K562 (cell line): ENCODE results near the gene FBXL13. TPM values are rescaled to one million over a fixed set of nuclear protein-coding genes. Genes with fewer than 3 reads are reported as not detected.

Experiments used
- ESRRA ChIP-seq: fragments of 450-650 bp; IDR thresholded peaks from 2 replicates; pipeline ENCODE4 v1.6.1; 2014; ENCODE audit warnings: low read depth, mild to moderate bottlenecking, moderate library complexity, borderline replicate concordance
- ETS2 ChIP-seq: IDR thresholded peaks from 2 replicates; pipeline ENCODE4 v1.6.1; 2016; ENCODE audit warnings: borderline replicate concordance, missing genetic modification characterization, mild to moderate bottlenecking, moderate library complexity, missing compliant biosample characterization; ENCODE audit not compliant: poor library complexity, severe bottlenecking
- GABPB1 ChIP-seq: sonication (generic); formaldehyde crosslinking; IDR thresholded peaks from 2 replicates; pipeline ENCODE4 v1.8.0; 2022; ENCODE audit warnings: mild to moderate bottlenecking, missing genetic modification reagents
- GTF2A2 ChIP-seq: IDR thresholded peaks from 2 replicates; pipeline ENCODE4 v1.6.1; 2016; ENCODE audit warnings: mild to moderate bottlenecking, missing genetic modification characterization, missing compliant biosample characterization
- HDAC1 ChIP-seq, 2 experiments: fragments of 450-650 bp; IDR thresholded peaks; 2 replicates each; pipeline ENCODE4 v1.6.1; 2016 to 2017; ENCODE audit warnings: inconsistent platforms in 1 of 2, mild to moderate bottlenecking in 1 of 2, moderate library complexity in 1 of 2
- HDAC3 ChIP-seq: fragments of 450-650 bp; IDR thresholded peaks from 2 replicates; pipeline ENCODE4 v1.6.1; 2018; ENCODE audit warnings: borderline replicate concordance, mild to moderate bottlenecking, moderate library complexity; ENCODE audit not compliant: partially characterized antibody
- HNRNPH1 ChIP-seq: fragments of 200-400 bp; formaldehyde crosslinking; optimal IDR thresholded peaks from 2 replicates; pipeline ENCODE3; 2017; ENCODE audit warnings: low read depth, mild to moderate bottlenecking, low read length, moderate library complexity
- HNRNPK ChIP-seq: fragments of 200-400 bp; formaldehyde crosslinking; IDR thresholded peaks from one replicate; pipeline ENCODE4 v1.6.1; 2018; ENCODE audit warnings: mild to moderate bottlenecking, low read depth, low read length; ENCODE audit not compliant: poor library complexity, severe bottlenecking
- KLF1 ChIP-seq: fragments of 450-650 bp; IDR thresholded peaks from 2 replicates; pipeline ENCODE4 v1.6.1; 2016; ENCODE audit warnings: missing genetic modification characterization, missing compliant biosample characterization
- MAZ ChIP-seq, 2 experiments: fragments of 450-650 bp in 1 of 2; sonication (generic) in 1 of 2; formaldehyde crosslinking; IDR thresholded peaks in 1 of 2; conservative IDR thresholded peaks in 1 of 2; 2 replicates each; pipeline versions ENCODE4 v1.4.0 to v1.5.0; 2020; ENCODE audit warnings: mild to moderate bottlenecking in 1 of 2, missing genetic modification reagents in 1 of 2
- NFE2 ChIP-seq: IDR thresholded peaks from 2 replicates; pipeline ENCODE4 v1.6.1; 2014; ENCODE audit warnings: antibody characterized with exemption, low read depth
- TAF7 ChIP-seq: fragments of 450-650 bp; IDR thresholded peaks from 2 replicates; pipeline ENCODE4 v1.6.1; 2016; ENCODE audit warnings: missing genetic modification characterization, missing compliant biosample characterization
- TEAD4 ChIP-seq, 2 experiments: sonication (generic) in 1 of 2; formaldehyde crosslinking in 1 of 2; IDR thresholded peaks; 2 replicates each; pipeline versions ENCODE4 v1.6.1 to v1.8.0; 2012 to 2022; ENCODE audit warnings: borderline replicate concordance in 1 of 2, inconsistent platforms in 1 of 2, low read length in 1 of 2, mild to moderate bottlenecking in 1 of 2, missing genetic modification reagents in 1 of 2
- ZNF224 ChIP-seq: sonication (generic); formaldehyde crosslinking; IDR thresholded peaks from 2 replicates; pipeline ENCODE4 v1.8.0; 2022; ENCODE audit warnings: mild to moderate bottlenecking, missing genetic modification reagents
- ZNF354B ChIP-seq: fragments of 250-450 bp; sonication (Bioruptor Pico); IDR thresholded peaks from 2 replicates; pipeline ENCODE4 v1.4.0; 2020
- ZNF764 ChIP-seq: fragments of 250-450 bp; sonication (Bioruptor Pico); IDR thresholded peaks from 2 replicates; pipeline ENCODE4 v1.4.0; 2020; ENCODE audit warnings: low read depth, mild to moderate bottlenecking, moderate library complexity
- polyA plus RNA-seq, 8 experiments: library from polyadenylated mRNA; depleted of rRNA in 4 of 8; stranded (reverse) in 5 of 8; unstranded in 3 of 8; fragments of >200 nt; fragmentation: Nextera tagmentation in 2 of 8; fragmentation: Illumina TruSeq in 1 of 8; extraction: Ambion mirVana in 2 of 8; extraction: Trizol in 1 of 8; gene quantifications; 2 replicates each; pipeline versions ENCODE4 v1.2.1 to v1.2.3, GENCODE V29; 2011 to 2014; ENCODE audit warnings: inconsistent platforms in 1 of 8, missing spikeins in 1 of 8
- total RNA-seq, 7 experiments: library from RNA; depleted of rRNA in 6 of 7; stranded (reverse); fragments of >200 nt in 6 of 7; fragmentation: Illumina TruSeq in 2 of 7; extraction: Trizol in 2 of 7; gene quantifications; 2 replicates each; pipeline versions ENCODE4 v1.2.1 to v1.2.3, GENCODE V29; 2011 to 2021; ENCODE audit warnings: low replicate concordance in 1 of 7
- TF ChIP-seq, protein P1 (sequence below): fragments of 200-600 bp; sonication (generic); IDR thresholded peaks from one replicate; pipeline ENCODE4 v1.6.1; 2012; ENCODE audit warnings: mild to moderate bottlenecking, low read depth, low read length, inconsistent platforms

FBXL13 gene
- total and polyA plus RNA-seq, 9 of the 15 experiments (the other 6 are each of a cell fraction or from before 2014, with no cell fraction given) = 16.3 to 55.0 (median 25.4) TPM

DNA sequence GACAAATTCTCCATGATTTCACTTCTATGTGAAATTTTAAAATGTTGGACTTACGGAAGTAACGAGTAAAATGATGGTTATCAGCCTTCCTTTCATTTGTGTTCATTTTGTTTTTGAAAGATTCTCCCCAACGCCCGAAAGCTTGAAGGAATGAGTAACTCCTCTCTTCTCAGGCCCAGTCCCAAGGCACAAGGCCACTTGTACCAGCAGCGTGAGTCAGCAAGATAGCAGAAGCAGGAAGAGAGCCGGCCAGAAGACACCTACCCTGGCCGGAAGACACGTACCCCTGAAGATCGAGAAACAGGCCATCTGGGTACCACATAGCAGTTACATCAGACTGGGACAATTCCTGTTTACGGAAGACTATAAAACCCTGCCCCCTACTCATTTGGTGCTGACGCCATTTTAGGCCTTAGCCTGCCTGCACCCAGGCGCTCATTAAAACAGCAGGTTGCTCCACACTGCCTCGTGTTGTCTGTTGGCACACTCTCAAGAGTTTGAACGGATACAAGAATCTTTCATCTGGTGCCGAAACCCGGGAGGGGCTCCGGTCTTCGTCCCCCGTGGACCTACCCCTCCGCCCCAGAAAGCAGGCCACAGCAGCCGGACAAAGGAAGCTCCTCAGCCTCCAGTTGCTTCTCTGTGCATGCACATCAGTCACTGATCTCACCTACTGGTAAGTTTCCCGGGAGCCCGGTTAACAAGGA lies 101.3 kb downstream of the FBXL13 start (continued):
- TF ChIP-seq, protein P1, sequence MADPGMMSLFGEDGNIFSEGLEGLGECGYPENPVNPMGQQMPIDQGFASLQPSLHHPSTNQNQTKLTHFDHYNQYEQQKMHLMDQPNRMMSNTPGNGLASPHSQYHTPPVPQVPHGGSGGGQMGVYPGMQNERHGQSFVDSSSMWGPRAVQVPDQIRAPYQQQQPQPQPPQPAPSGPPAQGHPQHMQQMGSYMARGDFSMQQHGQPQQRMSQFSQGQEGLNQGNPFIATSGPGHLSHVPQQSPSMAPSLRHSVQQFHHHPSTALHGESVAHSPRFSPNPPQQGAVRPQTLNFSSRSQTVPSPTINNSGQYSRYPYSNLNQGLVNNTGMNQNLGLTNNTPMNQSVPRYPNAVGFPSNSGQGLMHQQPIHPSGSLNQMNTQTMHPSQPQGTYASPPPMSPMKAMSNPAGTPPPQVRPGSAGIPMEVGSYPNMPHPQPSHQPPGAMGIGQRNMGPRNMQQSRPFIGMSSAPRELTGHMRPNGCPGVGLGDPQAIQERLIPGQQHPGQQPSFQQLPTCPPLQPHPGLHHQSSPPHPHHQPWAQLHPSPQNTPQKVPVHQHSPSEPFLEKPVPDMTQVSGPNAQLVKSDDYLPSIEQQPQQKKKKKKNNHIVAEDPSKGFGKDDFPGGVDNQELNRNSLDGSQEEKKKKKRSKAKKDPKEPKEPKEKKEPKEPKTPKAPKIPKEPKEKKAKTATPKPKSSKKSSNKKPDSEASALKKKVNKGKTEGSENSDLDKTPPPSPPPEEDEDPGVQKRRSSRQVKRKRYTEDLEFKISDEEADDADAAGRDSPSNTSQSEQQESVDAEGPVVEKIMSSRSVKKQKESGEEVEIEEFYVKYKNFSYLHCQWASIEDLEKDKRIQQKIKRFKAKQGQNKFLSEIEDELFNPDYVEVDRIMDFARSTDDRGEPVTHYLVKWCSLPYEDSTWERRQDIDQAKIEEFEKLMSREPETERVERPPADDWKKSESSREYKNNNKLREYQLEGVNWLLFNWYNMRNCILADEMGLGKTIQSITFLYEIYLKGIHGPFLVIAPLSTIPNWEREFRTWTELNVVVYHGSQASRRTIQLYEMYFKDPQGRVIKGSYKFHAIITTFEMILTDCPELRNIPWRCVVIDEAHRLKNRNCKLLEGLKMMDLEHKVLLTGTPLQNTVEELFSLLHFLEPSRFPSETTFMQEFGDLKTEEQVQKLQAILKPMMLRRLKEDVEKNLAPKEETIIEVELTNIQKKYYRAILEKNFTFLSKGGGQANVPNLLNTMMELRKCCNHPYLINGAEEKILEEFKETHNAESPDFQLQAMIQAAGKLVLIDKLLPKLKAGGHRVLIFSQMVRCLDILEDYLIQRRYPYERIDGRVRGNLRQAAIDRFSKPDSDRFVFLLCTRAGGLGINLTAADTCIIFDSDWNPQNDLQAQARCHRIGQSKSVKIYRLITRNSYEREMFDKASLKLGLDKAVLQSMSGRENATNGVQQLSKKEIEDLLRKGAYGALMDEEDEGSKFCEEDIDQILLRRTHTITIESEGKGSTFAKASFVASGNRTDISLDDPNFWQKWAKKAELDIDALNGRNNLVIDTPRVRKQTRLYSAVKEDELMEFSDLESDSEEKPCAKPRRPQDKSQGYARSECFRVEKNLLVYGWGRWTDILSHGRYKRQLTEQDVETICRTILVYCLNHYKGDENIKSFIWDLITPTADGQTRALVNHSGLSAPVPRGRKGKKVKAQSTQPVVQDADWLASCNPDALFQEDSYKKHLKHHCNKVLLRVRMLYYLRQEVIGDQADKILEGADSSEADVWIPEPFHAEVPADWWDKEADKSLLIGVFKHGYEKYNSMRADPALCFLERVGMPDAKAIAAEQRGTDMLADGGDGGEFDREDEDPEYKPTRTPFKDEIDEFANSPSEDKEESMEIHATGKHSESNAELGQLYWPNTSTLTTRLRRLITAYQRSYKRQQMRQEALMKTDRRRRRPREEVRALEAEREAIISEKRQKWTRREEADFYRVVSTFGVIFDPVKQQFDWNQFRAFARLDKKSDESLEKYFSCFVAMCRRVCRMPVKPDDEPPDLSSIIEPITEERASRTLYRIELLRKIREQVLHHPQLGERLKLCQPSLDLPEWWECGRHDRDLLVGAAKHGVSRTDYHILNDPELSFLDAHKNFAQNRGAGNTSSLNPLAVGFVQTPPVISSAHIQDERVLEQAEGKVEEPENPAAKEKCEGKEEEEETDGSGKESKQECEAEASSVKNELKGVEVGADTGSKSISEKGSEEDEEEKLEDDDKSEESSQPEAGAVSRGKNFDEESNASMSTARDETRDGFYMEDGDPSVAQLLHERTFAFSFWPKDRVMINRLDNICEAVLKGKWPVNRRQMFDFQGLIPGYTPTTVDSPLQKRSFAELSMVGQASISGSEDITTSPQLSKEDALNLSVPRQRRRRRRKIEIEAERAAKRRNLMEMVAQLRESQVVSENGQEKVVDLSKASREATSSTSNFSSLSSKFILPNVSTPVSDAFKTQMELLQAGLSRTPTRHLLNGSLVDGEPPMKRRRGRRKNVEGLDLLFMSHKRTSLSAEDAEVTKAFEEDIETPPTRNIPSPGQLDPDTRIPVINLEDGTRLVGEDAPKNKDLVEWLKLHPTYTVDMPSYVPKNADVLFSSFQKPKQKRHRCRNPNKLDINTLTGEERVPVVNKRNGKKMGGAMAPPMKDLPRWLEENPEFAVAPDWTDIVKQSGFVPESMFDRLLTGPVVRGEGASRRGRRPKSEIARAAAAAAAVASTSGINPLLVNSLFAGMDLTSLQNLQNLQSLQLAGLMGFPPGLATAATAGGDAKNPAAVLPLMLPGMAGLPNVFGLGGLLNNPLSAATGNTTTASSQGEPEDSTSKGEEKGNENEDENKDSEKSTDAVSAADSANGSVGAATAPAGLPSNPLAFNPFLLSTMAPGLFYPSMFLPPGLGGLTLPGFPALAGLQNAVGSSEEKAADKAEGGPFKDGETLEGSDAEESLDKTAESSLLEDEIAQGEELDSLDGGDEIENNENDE = no peak
- TF ChIP-seq NFE2 (peak; percentile 100), HNRNPH1 (no peak), HNRNPK (no peak), TAF7 (peak; percentile 60), GTF2A2 (tag) (peak; percentile 77; the same call in 1 of the 2 replicates), ETS2 (no peak), HDAC1 (IDR thresholded peaks at IDR 0.05) (peak in 1 of 2 experiments; percentile 81; a peak in 2 of 4 replicates), GABPB1 (peak; percentile 81), ZNF354B (CRISPR knock-in tag) (peak; percentile 51; the same call in 1 of the 2 replicates), HDAC3 (peak; percentile 59), MAZ (CRISPR knock-in tag; conservative IDR thresholded peaks at IDR 0.05 in 1 of 2, IDR thresholded peaks at IDR 0.05 in 1 of 2) (peak; percentile 58 to 80; a peak in 3 of 4 replicates), ZNF764 (no peak), TEAD4 (IDR thresholded peaks at IDR 0.05; ENCODE audit: low read length) (peak; percentile 75), TEAD4 (CRISPR knock-in tag; IDR thresholded peaks at IDR 0.05; ENCODE audit: borderline replicate concordance) (no peak), KLF1 (tag) (peak; percentile 66; the same call in 1 of the 2 replicates), ESRRA (peak; percentile 53; the same call in 1 of the 2 replicates), ZNF224 (no peak)
